K562 (cell line): Measurements from ENCODE around the gene RNF6. TPM values are rescaled to one million over a fixed set of nuclear protein-coding genes. Genes with fewer than 3 reads are reported as not detected.

Source experiments
- BRF1 ChIP-seq: IDR thresholded peaks from 3 replicates; pipeline ENCODE4 v1.6.1; 2011; ENCODE audit warnings: borderline replicate concordance, mild to moderate bottlenecking; ENCODE audit not compliant: insufficient read length; ENCODE audit errors: extremely low read depth
- E4F1 ChIP-seq: fragments of 250-450 bp; sonication (Bioruptor Pico); IDR thresholded peaks from 2 replicates; pipeline ENCODE4 v1.5.0; 2021; ENCODE audit warnings: mild to moderate bottlenecking, borderline replicate concordance
- EP300 ChIP-seq: IDR thresholded peaks from 2 replicates; pipeline ENCODE4 v1.6.1; 2012; ENCODE audit warnings: low read length, improper control_type of control experiment
- ETS2 ChIP-seq: IDR thresholded peaks from 2 replicates; pipeline ENCODE4 v1.6.1; 2016; ENCODE audit warnings: borderline replicate concordance, missing genetic modification characterization, mild to moderate bottlenecking, moderate library complexity, missing compliant biosample characterization; ENCODE audit not compliant: poor library complexity, severe bottlenecking
- FOXK2 ChIP-seq, 2 experiments: fragments of 450-650 bp; IDR thresholded peaks in 1 of 2; conservative IDR thresholded peaks in 1 of 2; 2 replicates each; pipeline ENCODE4 v1.6.1; 2016; ENCODE audit warnings: low read depth in 2 of 2, mild to moderate bottlenecking in 1 of 2
- GABPA ChIP-seq: fragments of 200-800 bp; sonication (Bioruptor generic); conservative IDR thresholded peaks from 2 replicates; pipeline ENCODE4 v1.6.1; 2016; ENCODE audit warnings: low read depth, missing genetic modification characterization, missing compliant biosample characterization
- HIVEP1 ChIP-seq: fragments of 250-450 bp; sonication (Bioruptor Pico); IDR thresholded peaks from 2 replicates; pipeline ENCODE4 v1.4.0; 2020; ENCODE audit warnings: mild to moderate bottlenecking
- HLTF ChIP-seq: fragments of 450-650 bp; IDR thresholded peaks from 2 replicates; pipeline ENCODE4 v1.6.1; 2016
- KLF1 ChIP-seq: fragments of 450-650 bp; IDR thresholded peaks from 2 replicates; pipeline ENCODE4 v1.6.1; 2016; ENCODE audit warnings: missing genetic modification characterization, missing compliant biosample characterization
- MCM2 ChIP-seq: fragments of 450-650 bp; IDR thresholded peaks from 2 replicates; pipeline ENCODE4 v1.6.1; 2017; ENCODE audit warnings: low read depth, mild to moderate bottlenecking
- MTA3 ChIP-seq: fragments of 450-650 bp; formaldehyde crosslinking; IDR thresholded peaks from 2 replicates; pipeline ENCODE4 v1.6.1; 2017; ENCODE audit warnings: mild to moderate bottlenecking, borderline replicate concordance
- MYNN ChIP-seq, 2 experiments: sonication (generic); formaldehyde crosslinking in 1 of 2; IDR thresholded peaks; 2 replicates each; pipeline versions ENCODE4 v1.5.0 to v1.6.1; 2016 to 2020; ENCODE audit warnings: antibody characterized with exemption in 1 of 2, missing genetic modification reagents in 1 of 2
- POLR2A ChIP-seq: fragments of 450-650 bp; conservative IDR thresholded peaks from 2 replicates; pipeline ENCODE4 v1.6.1; 2016
- POLR2AphosphoS2 ChIP-seq: IDR thresholded peaks from 2 replicates; pipeline ENCODE4 v1.6.1; 2012; ENCODE audit warnings: low read length, improper control_type of control experiment
- POLR3G ChIP-seq: IDR thresholded peaks from 2 replicates; pipeline ENCODE4 v1.6.1; 2011; ENCODE audit not compliant: insufficient read length, insufficient replicate concordance; ENCODE audit errors: extremely low read depth
- SMARCA5 ChIP-seq: fragments of 450-650 bp; IDR thresholded peaks from 2 replicates; pipeline ENCODE4 v1.6.1; 2016
- SMC3 ChIP-seq: conservative IDR thresholded peaks from 2 replicates; pipeline ENCODE4 v1.6.1; 2011; ENCODE audit warnings: low read depth, low read length, improper control_type of control experiment; ENCODE audit not compliant: insufficient read depth
- ZBTB1 ChIP-seq: sonication (generic); formaldehyde crosslinking; IDR thresholded peaks from 2 replicates; pipeline ENCODE4 v1.8.1; 2023; ENCODE audit warnings: missing genetic modification reagents, low read depth, mild to moderate bottlenecking, borderline replicate concordance
- ZNF124 ChIP-seq: sonication (generic); formaldehyde crosslinking; IDR thresholded peaks from 2 replicates; pipeline ENCODE4 v1.8.1; 2022; ENCODE audit warnings: missing genetic modification reagents
- ZNF175 ChIP-seq: fragments of 200-800 bp; sonication (Bioruptor generic); IDR thresholded peaks from 2 replicates; pipeline ENCODE4 v1.6.1; 2016; ENCODE audit warnings: low read depth, mild to moderate bottlenecking, missing genetic modification characterization, missing compliant biosample characterization
- ZNF277 ChIP-seq: fragments of 250-450 bp; sonication (Bioruptor Pico); IDR thresholded peaks from 2 replicates; pipeline ENCODE4 v1.8.0; 2022; ENCODE audit warnings: inconsistent platforms, mild to moderate bottlenecking, moderate library complexity, borderline replicate concordance
- ZNF408 ChIP-seq: fragments of 250-450 bp; sonication (Bioruptor Pico); IDR thresholded peaks from 2 replicates; pipeline ENCODE4 v1.4.0; 2020; ENCODE audit warnings: low read depth, mild to moderate bottlenecking, moderate library complexity
- ZNF644 ChIP-seq: fragments of 200-800 bp; sonication (Bioruptor generic); IDR thresholded peaks from 2 replicates; pipeline ENCODE4 v1.6.1; 2016; ENCODE audit warnings: low read depth, missing genetic modification characterization, missing compliant biosample characterization
- polyA plus RNA-seq, 8 experiments: library from polyadenylated mRNA; depleted of rRNA in 4 of 8; stranded (reverse) in 5 of 8; unstranded in 3 of 8; fragments of >200 nt; fragmentation: Nextera tagmentation in 2 of 8; fragmentation: Illumina TruSeq in 1 of 8; extraction: Ambion mirVana in 2 of 8; extraction: Trizol in 1 of 8; gene quantifications; 2 replicates each; pipeline versions ENCODE4 v1.2.1 to v1.2.3, GENCODE V29; 2011 to 2014; ENCODE audit warnings: inconsistent platforms in 1 of 8, missing spikeins in 1 of 8
- total RNA-seq, 7 experiments: library from RNA; depleted of rRNA in 6 of 7; stranded (reverse); fragments of >200 nt in 6 of 7; fragmentation: Illumina TruSeq in 2 of 7; extraction: Trizol in 2 of 7; gene quantifications; 2 replicates each; pipeline versions ENCODE4 v1.2.1 to v1.2.3, GENCODE V29; 2011 to 2021; ENCODE audit warnings: low replicate concordance in 1 of 7
- TF ChIP-seq, protein P1 (sequence below): sonication (generic); formaldehyde crosslinking; IDR thresholded peaks from 2 replicates; pipeline ENCODE4 v1.8.1; 2023; ENCODE audit warnings: mild to moderate bottlenecking, missing genetic modification reagents

Gene RNF6
- total and polyA plus RNA-seq, 9 of the 15 experiments (the other 6 are each of a cell fraction or from before 2014, with no cell fraction given) = 12.0 to 31.4 (median 22.3) TPM

DNA sequence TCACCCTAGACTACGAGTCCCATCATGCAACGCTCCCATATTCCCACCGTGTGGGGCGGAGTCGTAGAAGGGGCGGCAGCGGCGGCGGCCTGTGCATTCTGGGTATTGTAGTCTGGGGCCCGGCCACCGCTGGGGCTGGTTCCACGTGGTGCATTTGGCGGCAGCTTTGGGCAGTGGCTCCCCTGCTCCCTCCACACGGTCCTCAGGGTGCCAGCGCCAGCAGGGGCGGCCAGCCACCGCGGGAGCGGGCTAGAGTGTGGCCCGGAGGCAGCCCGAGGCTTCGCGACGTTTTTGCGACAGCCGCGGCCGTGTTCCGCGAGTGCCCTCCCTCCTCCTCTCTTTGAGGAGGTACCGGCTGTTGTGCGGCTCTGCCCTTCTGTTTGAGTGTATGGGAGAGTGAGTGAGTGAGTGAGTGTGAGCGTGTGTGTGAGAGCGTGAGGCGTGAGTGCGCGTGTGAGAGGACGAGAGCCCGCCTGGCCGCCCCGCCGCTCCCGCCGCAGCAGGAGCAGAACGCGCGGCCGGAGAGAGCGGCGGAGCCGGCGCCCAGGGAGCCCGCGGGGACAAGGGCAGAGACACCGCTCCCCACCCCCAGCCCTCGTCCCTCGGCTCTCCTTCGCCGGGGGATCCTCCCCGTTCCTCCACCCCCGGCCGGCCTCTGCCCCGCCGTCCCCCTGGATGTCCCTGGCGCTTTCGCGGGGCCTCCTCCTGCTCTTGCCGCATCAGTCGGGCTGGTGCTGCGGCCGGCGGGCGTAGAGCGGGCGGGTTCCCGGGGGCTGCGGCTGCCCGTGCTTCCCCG, 31.9 kb upstream of the RNF6 start, which contains the start of gene CDK8 (continued):
- TF ChIP-seq EP300 (no peak), POLR2A (peak; percentile 81), ZNF124 (CRISPR knock-in tag) (no peak), SMC3 (no peak), BRF1 (no peak), MYNN (IDR thresholded peaks at IDR 0.05) (peak; percentile 44; the same call in 1 of the 2 replicates), MYNN (CRISPR knock-in tag; IDR thresholded peaks at IDR 0.05) (no peak), KLF1 (tag) (no peak), MCM2 (no peak), HIVEP1 (CRISPR knock-in tag) (no peak), MTA3 (peak; percentile 46; the same call in 1 of the 2 replicates), ZNF644 (tag) (peak; percentile 72), E4F1 (CRISPR knock-in tag) (peak; percentile 99), ZNF277 (no peak), FOXK2 (conservative IDR thresholded peaks at IDR 0.05 in 1 of 2, IDR thresholded peaks at IDR 0.05 in 1 of 2; ENCODE audit: low read depth in 2 of 2) (no peak), ZBTB1 (CRISPR knock-in tag) (no peak), SMARCA5 (no peak), POLR3G (no peak), HLTF (no peak), POLR2AphosphoS2 (no peak), ZNF408 (CRISPR knock-in tag) (no peak), ETS2 (tag) (no peak), ZNF175 (CRISPR knock-in tag) (no peak), GABPA (tag) (peak; percentile 49; the same call in 1 of the 2 replicates)
- TF ChIP-seq, protein P1, sequence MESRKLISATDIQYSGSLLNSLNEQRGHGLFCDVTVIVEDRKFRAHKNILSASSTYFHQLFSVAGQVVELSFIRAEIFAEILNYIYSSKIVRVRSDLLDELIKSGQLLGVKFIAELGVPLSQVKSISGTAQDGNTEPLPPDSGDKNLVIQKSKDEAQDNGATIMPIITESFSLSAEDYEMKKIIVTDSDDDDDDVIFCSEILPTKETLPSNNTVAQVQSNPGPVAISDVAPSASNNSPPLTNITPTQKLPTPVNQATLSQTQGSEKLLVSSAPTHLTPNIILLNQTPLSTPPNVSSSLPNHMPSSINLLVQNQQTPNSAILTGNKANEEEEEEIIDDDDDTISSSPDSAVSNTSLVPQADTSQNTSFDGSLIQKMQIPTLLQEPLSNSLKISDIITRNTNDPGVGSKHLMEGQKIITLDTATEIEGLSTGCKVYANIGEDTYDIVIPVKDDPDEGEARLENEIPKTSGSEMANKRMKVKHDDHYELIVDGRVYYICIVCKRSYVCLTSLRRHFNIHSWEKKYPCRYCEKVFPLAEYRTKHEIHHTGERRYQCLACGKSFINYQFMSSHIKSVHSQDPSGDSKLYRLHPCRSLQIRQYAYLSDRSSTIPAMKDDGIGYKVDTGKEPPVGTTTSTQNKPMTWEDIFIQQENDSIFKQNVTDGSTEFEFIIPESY (CRISPR knock-in tag) = no peak
